Osteocyte (in vitro differentiated cells): ENCODE results near the gene CFHR3. TPM values are rescaled to one million over a fixed set of nuclear protein-coding genes. Genes with fewer than 3 reads are reported as not detected.
"Not testable (repeated sequence)": the region's sequence is repeated elsewhere in the genome, so short reads cannot be mapped to it uniquely, and the experiment has no call there.

Experiments used
- DNase-seq: peaks from one replicate; pipeline ENCODE4 v3.0.0; 2021; ENCODE audit warnings: mixed read lengths; ENCODE audit not compliant: unreplicated experiment; ENCODE audit errors: extremely low spot score
- H3K27ac Mint-ChIP-seq: one replicate; pipeline ENCODE4 v1.8.0; 2021; ENCODE audit warnings: mild to moderate bottlenecking, mixed read lengths; ENCODE audit not compliant: unreplicated experiment
- H3K27me3 Mint-ChIP-seq: one replicate; pipeline ENCODE4 v1.8.0; 2021; ENCODE audit warnings: mixed read lengths; ENCODE audit not compliant: unreplicated experiment
- H3K36me3 Mint-ChIP-seq: one replicate; pipeline ENCODE4 v1.8.0; 2021; ENCODE audit warnings: mixed read lengths; ENCODE audit not compliant: unreplicated experiment
- H3K4me1 Mint-ChIP-seq: one replicate; pipeline ENCODE4 v1.8.0; 2021; ENCODE audit warnings: mixed read lengths; ENCODE audit not compliant: unreplicated experiment
- H3K4me3 Mint-ChIP-seq: one replicate; pipeline ENCODE4 v1.8.0; 2021; ENCODE audit warnings: mild to moderate bottlenecking, moderate library complexity, mixed read lengths; ENCODE audit not compliant: unreplicated experiment
- H3K9me3 Mint-ChIP-seq: one replicate; pipeline ENCODE4 v1.8.0; 2021; ENCODE audit warnings: mixed read lengths; ENCODE audit not compliant: unreplicated experiment
- total RNA-seq: library from RNA; stranded (reverse); gene quantifications from 2 replicates; pipeline ENCODE4 v1.2.1, GENCODE V29; 2021
- TF ChIP-seq, protein P1 (sequence below): fragments of 200-600 bp; sonication (generic); IDR thresholded peaks from 2 replicates; pipeline ENCODE4 v1.5.0; 2021; ENCODE audit warnings: antibody characterized with exemption, mild to moderate bottlenecking, moderate library complexity

The CFHR3 gene
- total RNA-seq, 1 donor from 2014 or later, result 0.54 TPM

DNA sequence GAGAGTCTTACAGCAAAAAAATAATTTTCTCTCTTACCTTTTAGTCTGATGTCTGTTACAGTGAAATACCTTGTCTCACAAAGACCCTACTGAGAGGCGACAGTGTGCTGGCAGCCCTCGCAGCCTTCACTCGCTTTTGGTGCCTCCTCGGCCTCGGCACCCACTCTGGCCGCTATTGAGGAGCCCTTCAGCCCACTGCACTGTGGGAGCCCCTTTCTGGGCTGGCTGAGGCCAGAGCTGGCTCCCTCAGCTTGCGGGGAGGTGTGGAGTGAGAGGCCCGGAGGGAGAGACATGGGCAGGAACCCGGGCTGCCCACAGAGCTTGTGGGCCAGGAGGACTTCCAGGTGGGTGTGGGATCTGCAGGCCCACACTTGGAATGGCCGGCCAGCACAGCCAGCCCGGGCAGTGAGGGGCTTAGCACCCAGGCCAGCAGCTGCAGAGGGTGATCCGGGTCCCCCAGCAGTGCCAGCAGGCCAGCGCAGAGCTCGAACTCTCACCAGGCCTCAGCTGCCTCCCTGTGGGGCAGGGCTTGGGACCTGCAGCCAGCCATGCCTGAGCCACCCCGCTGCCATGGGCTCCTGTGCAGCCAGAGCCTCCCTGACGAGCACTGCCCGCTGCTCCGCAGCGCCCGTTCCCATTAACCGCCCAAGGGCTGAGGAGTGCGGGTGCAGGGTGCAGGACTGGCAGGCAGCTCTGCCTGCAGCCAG is 34.0 kb downstream of the CFHR3 start:
- no peak for DNase-seq
- Mint-ChIP-seq H3K4me1 (no peaks in the 10 kb centered on the region), H3K4me3 (no peak overlapping the region), H3K27me3 (peaks cover 16% of the 10 kb centered on the region), H3K9me3 (peaks cover 4% of the 10 kb centered on the region), H3K27ac (no peak overlapping the region), H3K36me3 (no peaks in the 10 kb centered on the region)
- TF ChIP-seq, protein P1, sequence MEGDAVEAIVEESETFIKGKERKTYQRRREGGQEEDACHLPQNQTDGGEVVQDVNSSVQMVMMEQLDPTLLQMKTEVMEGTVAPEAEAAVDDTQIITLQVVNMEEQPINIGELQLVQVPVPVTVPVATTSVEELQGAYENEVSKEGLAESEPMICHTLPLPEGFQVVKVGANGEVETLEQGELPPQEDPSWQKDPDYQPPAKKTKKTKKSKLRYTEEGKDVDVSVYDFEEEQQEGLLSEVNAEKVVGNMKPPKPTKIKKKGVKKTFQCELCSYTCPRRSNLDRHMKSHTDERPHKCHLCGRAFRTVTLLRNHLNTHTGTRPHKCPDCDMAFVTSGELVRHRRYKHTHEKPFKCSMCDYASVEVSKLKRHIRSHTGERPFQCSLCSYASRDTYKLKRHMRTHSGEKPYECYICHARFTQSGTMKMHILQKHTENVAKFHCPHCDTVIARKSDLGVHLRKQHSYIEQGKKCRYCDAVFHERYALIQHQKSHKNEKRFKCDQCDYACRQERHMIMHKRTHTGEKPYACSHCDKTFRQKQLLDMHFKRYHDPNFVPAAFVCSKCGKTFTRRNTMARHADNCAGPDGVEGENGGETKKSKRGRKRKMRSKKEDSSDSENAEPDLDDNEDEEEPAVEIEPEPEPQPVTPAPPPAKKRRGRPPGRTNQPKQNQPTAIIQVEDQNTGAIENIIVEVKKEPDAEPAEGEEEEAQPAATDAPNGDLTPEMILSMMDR, result no peak

DNA sequence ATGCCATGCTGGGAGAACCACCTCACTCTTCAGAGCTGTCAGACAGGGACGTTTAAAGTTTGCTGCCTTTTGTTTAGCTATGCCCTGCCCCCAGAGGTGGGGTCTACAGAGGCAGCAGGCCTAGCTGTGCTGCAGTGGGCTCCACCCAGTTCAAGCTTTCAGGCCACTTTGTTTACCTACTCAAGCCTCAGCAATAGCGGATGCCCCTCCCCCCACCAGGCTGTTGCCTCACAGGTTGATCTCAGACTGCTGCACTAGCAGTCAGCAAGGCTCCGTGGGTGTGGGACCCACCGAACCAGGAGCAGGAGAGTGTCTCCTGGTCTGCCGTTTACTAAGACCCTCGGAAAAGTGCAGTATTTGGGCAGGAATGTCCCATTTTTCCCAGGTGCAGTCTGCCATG is 42.8 kb downstream of the CFHR3 start:
- H3K4me3 Mint-ChIP-seq, DNase-seq, H3K9me3 Mint-ChIP-seq, H3K27me3 Mint-ChIP-seq, H3K4me1 Mint-ChIP-seq, H3K36me3 Mint-ChIP-seq, H3K27ac Mint-ChIP-seq: not testable (repeated sequence)

DNA sequence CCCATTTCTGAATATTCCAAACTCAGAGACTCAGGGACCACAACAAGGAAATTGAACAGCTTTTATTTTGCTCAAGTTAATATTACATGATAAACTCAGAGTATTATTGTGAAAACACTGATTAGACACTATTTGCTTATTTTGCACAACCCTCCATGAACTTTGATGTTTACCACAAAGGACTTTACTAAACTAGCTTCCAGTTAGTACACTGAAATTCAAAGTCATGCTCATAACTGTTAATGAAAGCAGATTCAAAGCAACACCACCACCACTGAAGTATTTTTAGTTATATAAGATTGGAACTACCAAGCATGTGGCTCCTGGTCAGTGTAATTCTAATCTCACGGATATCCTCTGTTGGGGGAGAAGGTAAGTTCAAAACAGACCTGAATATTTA is 44.9 kb downstream of the CFHR3 start, which contains the start of gene CFHR1:
CFHR1 (plus strand) TSS at position 201 of the 400 bp plus-strand sequence; CDS start at position 315, 114 bp downstream.
- not testable (repeated sequence) for H3K4me3 Mint-ChIP-seq, H3K9me3 Mint-ChIP-seq, H3K27ac Mint-ChIP-seq, DNase-seq, H3K36me3 Mint-ChIP-seq, H3K27me3 Mint-ChIP-seq, H3K4me1 Mint-ChIP-seq

DNA sequence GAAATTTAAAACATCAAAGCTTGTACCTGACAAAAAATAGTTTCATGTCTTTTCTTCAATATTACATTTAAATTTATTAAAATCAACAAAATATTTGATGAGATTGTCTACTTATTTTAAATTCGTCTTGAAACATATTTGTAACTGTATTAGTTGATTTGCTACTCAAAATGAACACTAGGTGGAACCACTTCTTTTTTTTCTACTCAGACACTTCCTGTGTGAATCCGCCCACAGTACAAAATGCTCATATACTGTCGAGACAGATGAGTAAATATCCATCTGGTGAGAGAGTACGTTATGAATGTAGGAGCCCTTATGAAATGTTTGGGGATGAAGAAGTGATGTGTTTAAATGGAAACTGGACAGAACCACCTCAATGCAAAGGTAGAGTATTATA is 53.2 kb downstream of the CFHR3 start:
- not testable (repeated sequence) for H3K4me1 Mint-ChIP-seq

More for the DNA sequence above, 53.2 kb downstream of the CFHR3 start:
- peaks cover 27% of the 10 kb centered on the region for H3K27me3 Mint-ChIP-seq
- not testable (repeated sequence) for H3K36me3 Mint-ChIP-seq, H3K4me3 Mint-ChIP-seq, H3K9me3 Mint-ChIP-seq, DNase-seq, H3K27ac Mint-ChIP-seq
- TF ChIP-seq, protein P1, result peak; percentile 56

Other genes with a start within 250 kb of the CFHR3 start
- gene KCNT2, start 166.4 kb upstream of the CFHR3 start, total RNA-seq, result 26.2 TPM in 2 replicates
- 248 and 252 TPM in 2 replicates for gene CFH, start 122.8 kb upstream of the CFHR3 start, total RNA-seq
- not detected in 2 replicates for gene CFHR1, start 44.9 kb downstream of the CFHR3 start, total RNA-seq
- not detected in 2 replicates for gene CFHR4, start 113.2 kb downstream of the CFHR3 start, total RNA-seq
- gene CFHR2, start 168.9 kb downstream of the CFHR3 start, total RNA-seq, result not detected in 2 replicates
- not detected in 2 replicates for gene CFHR5, start 202.7 kb downstream of the CFHR3 start, total RNA-seq